HepG2 (cell line): Measurements from ENCODE around the gene CORO1C. TPM values are rescaled to one million over a fixed set of nuclear protein-coding genes. Genes with fewer than 3 reads are reported as not detected.
A peak's percentile ranks its signal among the peaks of the same experiment; 100 is the strongest.

Source experiments
- ATAC-seq: fragments of 200-7000 bp; cut with Tn5 transposase; 3 replicates; pipeline ENCODE4 v1.9.1; 2020; ENCODE audit warnings: mild to moderate bottlenecking, moderate library complexity
- BruUV-seq: library from RNA; stranded (reverse); fragments of 400-500 nt; replicated peaks from 2 replicates; lab custom pipeline; 2021; lab: Mats Ljungman, UMichigan
- CTCF ChIA-PET: fragments of 300-600 bp; formaldehyde crosslinking; extraction: SDS; loops from one replicate; lab custom pipeline; 2021; ENCODE audit warnings: low total read pairs, inconsistent platforms, low intra/inter-chr PET ratio; lab: Yijun Ruan, JAX
- POLR2A ChIA-PET: fragments of 350-600 bp; sonication (Branson Sonifier 250); formaldehyde crosslinking; loops from one replicate; lab custom pipeline; 2020; ENCODE audit warnings: antibody characterized with exemption, inconsistent platforms; lab: Yijun Ruan, JAX
- DNase-seq: peaks from one replicate; pipeline ENCODE4 v3.0.0-alpha.2; 2015; ENCODE audit warnings: low spot score
- FAIRE-seq: peaks from 3 replicates; lab custom pipeline; 2011; peaks lifted over from hg19 to GRCh38; lab: Jason Lieb, UNC
- H2AFZ ChIP-seq: one replicate; pipeline ENCODE4 v1.6.1; 2011; ENCODE audit warnings: low read length, inconsistent platforms
- H3K27ac ChIP-seq: fragments of 300-600 bp; 3 replicates; pipeline ENCODE4 v1.8.0; 2011; ENCODE audit warnings: mixed run types, mild to moderate bottlenecking, mixed read lengths, low read length, inconsistent platforms; ENCODE audit not compliant: insufficient read depth; ENCODE audit errors: extremely low read length
- H3K27me3 ChIP-seq, 2 experiments: fragments of 200-600 bp in 1 of 2; 2 replicates in 1 of 2; 3 replicates in 1 of 2; pipeline versions ENCODE4 v1.6.0 to v1.8.0; 2011; ENCODE audit warnings: low read length in 2 of 2, mild to moderate bottlenecking in 2 of 2, moderate library complexity in 2 of 2, inconsistent platforms in 1 of 2; ENCODE audit not compliant: insufficient read depth in 2 of 2, control insufficient read depth in 1 of 2
- H3K36me3 ChIP-seq, 2 experiments: fragments of 200-600 bp in 1 of 2; replicated peaks in 1 of 2; 2 replicates in 1 of 2; 3 replicates in 1 of 2; pipeline versions ENCODE4 v1.5.1 to v1.8.0; 2011; ENCODE audit warnings: low read length in 2 of 2, inconsistent platforms in 1 of 2; ENCODE audit not compliant: insufficient read depth in 2 of 2, control insufficient read depth in 1 of 2
- H3K4me1 ChIP-seq: 2 replicates; pipeline ENCODE4 v1.5.1; 2012; ENCODE audit warnings: low read length, inconsistent platforms; ENCODE audit not compliant: insufficient read depth
- H3K4me2 ChIP-seq: 2 replicates; pipeline ENCODE4 v1.6.0; 2011; ENCODE audit warnings: low read depth, low read length, inconsistent platforms
- H3K4me3 ChIP-seq, 3 experiments: fragments of 200-600 bp in 1 of 3; sonication (generic), shearing (Covaris generic) in 1 of 3; replicated peaks in 1 of 3; 2 replicates each; pipeline ENCODE4 v1.5.1; 2011 to 2016; ENCODE audit warnings: low read length in 3 of 3, inconsistent platforms in 2 of 3, low read depth in 2 of 3, mild to moderate bottlenecking in 2 of 3, control low read depth in 1 of 3, mixed read lengths in 1 of 3; ENCODE audit not compliant: insufficient read depth in 1 of 3
- H3K79me2 ChIP-seq: one replicate; pipeline ENCODE4 v1.6.1; 2011; ENCODE audit warnings: low read length, inconsistent platforms; ENCODE audit not compliant: insufficient read depth
- H3K9ac ChIP-seq: 2 replicates; pipeline ENCODE4 v1.6.0; 2011; ENCODE audit warnings: mild to moderate bottlenecking, low read depth, low read length, inconsistent platforms; ENCODE audit not compliant: insufficient read depth
- H3K9me3 ChIP-seq: 2 replicates; pipeline ENCODE4 v1.5.1; 2012; ENCODE audit warnings: mild to moderate bottlenecking, low read length
- H4K20me1 ChIP-seq: 2 replicates; pipeline ENCODE4 v1.6.0; 2011; ENCODE audit warnings: inconsistent platforms, mild to moderate bottlenecking, low read length, moderate library complexity; ENCODE audit not compliant: insufficient read depth
- BCL6 ChIP-seq: IDR thresholded peaks from 2 replicates; pipeline ENCODE4 v1.6.1; 2016; ENCODE audit warnings: missing genetic modification reagents, missing compliant biosample characterization
- HDAC1 ChIP-seq: sonication (generic); formaldehyde crosslinking; IDR thresholded peaks from 2 replicates; pipeline ENCODE4 v1.5.1; 2020; ENCODE audit warnings: mild to moderate bottlenecking, missing genetic modification reagents
- HOXA5 ChIP-seq: sonication (generic); formaldehyde crosslinking; IDR thresholded peaks from 2 replicates; pipeline ENCODE4 v1.4.0; 2020; ENCODE audit warnings: missing genetic modification reagents
- ISX ChIP-seq: sonication (generic); formaldehyde crosslinking; conservative IDR thresholded peaks from 2 replicates; pipeline ENCODE4 v1.5.0; 2020; ENCODE audit warnings: missing genetic modification reagents
- KLF12 ChIP-seq: sonication (generic); formaldehyde crosslinking; IDR thresholded peaks from 2 replicates; pipeline ENCODE4 v1.4.0; 2020; ENCODE audit warnings: missing genetic modification reagents, borderline replicate concordance
- NFKB2 ChIP-seq: sonication (generic); formaldehyde crosslinking; IDR thresholded peaks from 2 replicates; pipeline ENCODE4 v1.4.0; 2020; ENCODE audit warnings: missing genetic modification reagents, borderline replicate concordance
- NR2F2 ChIP-seq: IDR thresholded peaks from 2 replicates; pipeline ENCODE4 v1.6.1; 2012; ENCODE audit warnings: low read depth, inconsistent platforms, borderline replicate concordance
- SALL2 ChIP-seq: sonication (generic); formaldehyde crosslinking; IDR thresholded peaks from 2 replicates; pipeline ENCODE4 v1.8.1; 2023; ENCODE audit warnings: mild to moderate bottlenecking, missing genetic modification reagents, inconsistent platforms
- ZBTB20 ChIP-seq: sonication (generic); formaldehyde crosslinking; IDR thresholded peaks from 2 replicates; pipeline ENCODE4 v1.8.1; 2023; ENCODE audit warnings: missing genetic modification reagents, low read depth, mild to moderate bottlenecking, borderline replicate concordance
- ZIK1 ChIP-seq: sonication (generic); formaldehyde crosslinking; IDR thresholded peaks from 2 replicates; pipeline ENCODE4 v1.5.0; 2020; ENCODE audit warnings: mild to moderate bottlenecking, low read depth, missing genetic modification reagents, borderline replicate concordance
- ZMYM3 ChIP-seq: sonication (generic); formaldehyde crosslinking; IDR thresholded peaks from 2 replicates; pipeline ENCODE4 v1.5.1; 2020; ENCODE audit warnings: mild to moderate bottlenecking, missing genetic modification reagents
- ZNF251 ChIP-seq: sonication (generic); formaldehyde crosslinking; IDR thresholded peaks from 2 replicates; pipeline ENCODE4 v1.9.0; 2021; ENCODE audit warnings: mild to moderate bottlenecking, missing genetic modification reagents
- ZNF3 ChIP-seq: IDR thresholded peaks from 2 replicates; pipeline ENCODE4 v1.7.0; 2017; ENCODE audit warnings: inconsistent platforms
- ZNF317 ChIP-seq: sonication (generic); formaldehyde crosslinking; IDR thresholded peaks from 2 replicates; pipeline ENCODE4 v1.5.0; 2020; ENCODE audit warnings: mild to moderate bottlenecking, missing genetic modification reagents
- ZNF768 ChIP-seq: sonication (generic); formaldehyde crosslinking; IDR thresholded peaks from 2 replicates; pipeline ENCODE4 v1.4.0; 2020; ENCODE audit warnings: missing genetic modification reagents
- WGBS: methylation state at CpG from one replicate; pipeline ENCODE4 v1.1.6; 2017; ENCODE audit warnings: low lambda C conversion rate; 5-methylcytosine and 5-hydroxymethylcytosine counted together
- in situ Hi-C: cut with HindIII; loops from 2 replicates; pipeline ENCODE4 v1.10.0; 2017; ENCODE audit warnings: low pct_unique_long_range_greater_than_20kb; ENCODE audit not compliant: extremely low pct_ligation_motif_present
- intact Hi-C: fragments of 100-400 bp; cut with micrococcal nuclease; formaldehyde crosslinking; loops from one replicate; pipeline ENCODE4 v1.10.0; 2022; ENCODE audit not compliant: unreplicated experiment
- polyA plus RNA-seq, 8 experiments: library from polyadenylated mRNA; depleted of rRNA in 3 of 8; stranded (reverse) in 7 of 8; unstranded in 1 of 8; fragments of >200 nt; fragmentation: Illumina TruSeq in 4 of 8; extraction: Trizol in 4 of 8; gene quantifications; 2 replicates each; pipeline versions ENCODE4 v1.2.1 to v1.2.3, GENCODE V29; 2011 to 2016; ENCODE audit warnings: low read depth in 4 of 8, missing spikeins in 1 of 8, mixed read lengths in 1 of 8; ENCODE audit not compliant: insufficient read depth in 1 of 8
- total RNA-seq, 5 experiments: library from RNA; depleted of rRNA; stranded (reverse); fragments of >200 nt; fragmentation: Illumina TruSeq; extraction: Trizol; gene quantifications; 2 replicates each; pipeline ENCODE4 v1.2.3, GENCODE V29; 2016; ENCODE audit warnings: low read depth in 1 of 5
- TF ChIP-seq, protein P1 (sequence below): sonication (generic); formaldehyde crosslinking; IDR thresholded peaks from 2 replicates; pipeline ENCODE4 v1.4.0; 2020; ENCODE audit warnings: missing genetic modification reagents
- TF ChIP-seq, protein P2 (sequence below): sonication (generic); formaldehyde crosslinking; IDR thresholded peaks from 2 replicates; pipeline ENCODE4 v1.5.0; 2020; ENCODE audit warnings: mild to moderate bottlenecking, missing genetic modification reagents, moderate library complexity

The CORO1C gene
- total and polyA plus RNA-seq, 2 of the 13 experiments (the other 11 are each of a cell fraction or from before 2014, with no cell fraction given) = 73.7 to 131 TPM

DNA sequence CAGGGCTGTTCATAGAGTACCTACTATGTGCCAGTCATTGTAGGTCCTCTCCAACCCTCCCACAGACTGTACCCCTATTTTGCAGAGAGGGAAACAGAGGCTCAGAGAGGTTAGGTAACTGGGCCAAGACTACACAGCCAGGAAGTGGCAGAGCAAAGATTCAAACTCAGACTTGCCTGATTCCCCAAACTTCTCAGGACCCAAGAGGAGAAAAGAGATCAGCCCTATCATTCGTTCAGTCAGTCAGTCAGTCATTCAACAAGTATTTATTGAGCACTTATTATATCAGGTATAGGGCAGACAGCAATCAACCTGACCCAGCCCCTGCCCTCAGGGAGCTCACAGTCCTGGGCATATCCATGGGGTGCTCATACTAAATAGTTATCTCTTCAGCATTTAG, 39.6 kb upstream of the CORO1C start:
- H3K27me3 ChIP-seq = no peaks in the 10 kb centered on the region
- no peak overlapping the region for H2AFZ ChIP-seq
- in situ Hi-C loops = no loop called here
- DNase-seq (no peak), FAIRE-seq (no peak), ATAC-seq (no peak)
- WGBS = 92% methylated on average over 1 of the region's 1 CpG
- no peak overlapping the region for H3K4me3 ChIP-seq
- no peaks in the 10 kb centered on the region for H3K9me3 ChIP-seq
- no peak overlapping the region for H3K4me2 ChIP-seq
- no peaks in the 10 kb centered on the region for H4K20me1 ChIP-seq
- ChIA-PET POLR2A (no interaction called here), CTCF (no interaction called here)
- intact Hi-C loops = loop anchor here (5.0 kb wide), 2 partner anchors 39 to 79 kb away; partner anchors contain the start of gene CORO1C
- no peak overlapping the region for H3K9ac ChIP-seq
- TF ChIP-seq ZMYM3 (CRISPR knock-in tag) (0 out of 2 replicates have a peak, but pooled peaks have one; percentile 33), NR2F2 (no peak), ZIK1 (no peak), ZNF768 (CRISPR knock-in tag) (peak; percentile 65; the same call in 1 of the 2 replicates), ZNF3 (CRISPR knock-in tag) (peak; percentile 94), HDAC1 (CRISPR knock-in tag) (no peak)
- no peaks in the 10 kb centered on the region for H3K79me2 ChIP-seq
- no TSS peak for BruUV-seq
- no peaks in the 10 kb centered on the region for H3K36me3 ChIP-seq
- no peak overlapping the region for H3K27ac ChIP-seq
- H3K4me1 ChIP-seq = peaks cover 89% of the 10 kb centered on the region

DNA sequence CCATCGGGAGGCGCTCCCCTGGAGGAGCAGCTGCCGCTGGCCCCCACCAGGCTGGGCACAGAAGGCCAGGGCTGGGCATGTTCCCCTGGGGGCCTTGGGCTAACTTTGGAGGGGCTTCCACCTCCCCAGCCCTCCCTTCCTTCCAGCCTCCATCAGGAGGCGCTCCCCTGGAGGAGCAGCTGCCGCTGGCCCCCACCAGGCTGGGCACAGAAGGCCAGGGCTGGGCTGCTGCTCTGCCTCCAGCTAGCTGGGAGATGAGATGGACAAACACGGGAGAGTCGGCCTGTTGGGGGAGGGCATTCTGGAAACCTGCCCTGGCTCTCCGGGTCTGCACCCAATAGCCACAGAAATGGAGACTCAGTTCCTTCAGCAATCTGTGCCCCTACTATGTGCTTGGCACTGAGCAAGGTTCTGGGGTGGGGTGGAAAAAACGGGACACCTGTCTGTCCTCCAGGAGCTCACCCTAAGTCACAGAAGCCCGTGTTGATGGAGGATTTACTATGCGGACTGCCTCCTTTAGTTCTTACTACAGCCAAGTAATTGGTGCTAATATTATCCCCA, 39.0 kb upstream of the CORO1C start:
- Histone ChIP-seq H3K36me3 (no peaks in the 10 kb centered on the region), H3K4me3 (peak overlapping the region in 1 of 3 experiments; percentile 39; a peak in 1 of 6 replicates), H3K4me1 (peaks cover 92% of the 10 kb centered on the region), H3K4me2 (peak overlapping the region; percentile 62), H3K27me3 (no peaks in the 10 kb centered on the region), H3K9me3 (no peaks in the 10 kb centered on the region), H3K79me2 (no peaks in the 10 kb centered on the region), H3K9ac (no peak overlapping the region), H4K20me1 (no peaks in the 10 kb centered on the region), H3K27ac (no peak overlapping the region), H2AFZ (no peak overlapping the region)
- DNase-seq (no peak), FAIRE-seq (no peak), ATAC-seq (peak; percentile 10; the same call in 1 of the 3 replicates)
- no TSS peak for BruUV-seq
- 11% methylated on average over 3 of the region's 11 CpGs for WGBS
- in situ Hi-C loops (no loop called here), intact Hi-C loops (loop anchor here (5.0 kb wide), 2 partner anchors 38 to 78 kb away; partner anchors contain the start of gene CORO1C)
- CTCF ChIA-PET = no interaction called here
- POLR2A ChIA-PET = no interaction called here
- no peak for TF ChIP-seq ZNF317 (CRISPR knock-in tag)
- TF ChIP-seq BCL6 = no peak
- no peak for TF ChIP-seq NFKB2 (CRISPR knock-in tag)
- TF ChIP-seq, protein P1, sequence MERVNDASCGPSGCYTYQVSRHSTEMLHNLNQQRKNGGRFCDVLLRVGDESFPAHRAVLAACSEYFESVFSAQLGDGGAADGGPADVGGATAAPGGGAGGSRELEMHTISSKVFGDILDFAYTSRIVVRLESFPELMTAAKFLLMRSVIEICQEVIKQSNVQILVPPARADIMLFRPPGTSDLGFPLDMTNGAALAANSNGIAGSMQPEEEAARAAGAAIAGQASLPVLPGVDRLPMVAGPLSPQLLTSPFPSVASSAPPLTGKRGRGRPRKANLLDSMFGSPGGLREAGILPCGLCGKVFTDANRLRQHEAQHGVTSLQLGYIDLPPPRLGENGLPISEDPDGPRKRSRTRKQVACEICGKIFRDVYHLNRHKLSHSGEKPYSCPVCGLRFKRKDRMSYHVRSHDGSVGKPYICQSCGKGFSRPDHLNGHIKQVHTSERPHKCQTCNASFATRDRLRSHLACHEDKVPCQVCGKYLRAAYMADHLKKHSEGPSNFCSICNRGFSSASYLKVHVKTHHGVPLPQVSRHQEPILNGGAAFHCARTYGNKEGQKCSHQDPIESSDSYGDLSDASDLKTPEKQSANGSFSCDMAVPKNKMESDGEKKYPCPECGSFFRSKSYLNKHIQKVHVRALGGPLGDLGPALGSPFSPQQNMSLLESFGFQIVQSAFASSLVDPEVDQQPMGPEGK (CRISPR knock-in tag) = peak; percentile 53; the same call in 1 of the 2 replicates
- no peak for TF ChIP-seq ZBTB20 (CRISPR knock-in tag)
- no peak for TF ChIP-seq SALL2 (CRISPR knock-in tag)
- no peak for TF ChIP-seq ISX (CRISPR knock-in tag)
- no peak for TF ChIP-seq HOXA5
- no peak for TF ChIP-seq KLF12 (CRISPR knock-in tag)
- TF ChIP-seq, protein P2, sequence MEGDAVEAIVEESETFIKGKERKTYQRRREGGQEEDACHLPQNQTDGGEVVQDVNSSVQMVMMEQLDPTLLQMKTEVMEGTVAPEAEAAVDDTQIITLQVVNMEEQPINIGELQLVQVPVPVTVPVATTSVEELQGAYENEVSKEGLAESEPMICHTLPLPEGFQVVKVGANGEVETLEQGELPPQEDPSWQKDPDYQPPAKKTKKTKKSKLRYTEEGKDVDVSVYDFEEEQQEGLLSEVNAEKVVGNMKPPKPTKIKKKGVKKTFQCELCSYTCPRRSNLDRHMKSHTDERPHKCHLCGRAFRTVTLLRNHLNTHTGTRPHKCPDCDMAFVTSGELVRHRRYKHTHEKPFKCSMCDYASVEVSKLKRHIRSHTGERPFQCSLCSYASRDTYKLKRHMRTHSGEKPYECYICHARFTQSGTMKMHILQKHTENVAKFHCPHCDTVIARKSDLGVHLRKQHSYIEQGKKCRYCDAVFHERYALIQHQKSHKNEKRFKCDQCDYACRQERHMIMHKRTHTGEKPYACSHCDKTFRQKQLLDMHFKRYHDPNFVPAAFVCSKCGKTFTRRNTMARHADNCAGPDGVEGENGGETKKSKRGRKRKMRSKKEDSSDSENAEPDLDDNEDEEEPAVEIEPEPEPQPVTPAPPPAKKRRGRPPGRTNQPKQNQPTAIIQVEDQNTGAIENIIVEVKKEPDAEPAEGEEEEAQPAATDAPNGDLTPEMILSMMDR (CRISPR knock-in tag) = peak; percentile 31
- TF ChIP-seq ZNF251 = no peak
